ENCODE results near the gene LTBR. TPM values are rescaled to one million over a fixed set of nuclear protein-coding genes. Genes with fewer than 3 reads are reported as not detected.
A peak's percentile ranks its signal among the peaks of the same experiment; 100 is the strongest.

The LTBR gene
- total and polyA plus RNA-seq, 7 experiments from 2014 or later: 0.34 to 25.2 (median 2.2) TPM; not detected in 2

DNA sequence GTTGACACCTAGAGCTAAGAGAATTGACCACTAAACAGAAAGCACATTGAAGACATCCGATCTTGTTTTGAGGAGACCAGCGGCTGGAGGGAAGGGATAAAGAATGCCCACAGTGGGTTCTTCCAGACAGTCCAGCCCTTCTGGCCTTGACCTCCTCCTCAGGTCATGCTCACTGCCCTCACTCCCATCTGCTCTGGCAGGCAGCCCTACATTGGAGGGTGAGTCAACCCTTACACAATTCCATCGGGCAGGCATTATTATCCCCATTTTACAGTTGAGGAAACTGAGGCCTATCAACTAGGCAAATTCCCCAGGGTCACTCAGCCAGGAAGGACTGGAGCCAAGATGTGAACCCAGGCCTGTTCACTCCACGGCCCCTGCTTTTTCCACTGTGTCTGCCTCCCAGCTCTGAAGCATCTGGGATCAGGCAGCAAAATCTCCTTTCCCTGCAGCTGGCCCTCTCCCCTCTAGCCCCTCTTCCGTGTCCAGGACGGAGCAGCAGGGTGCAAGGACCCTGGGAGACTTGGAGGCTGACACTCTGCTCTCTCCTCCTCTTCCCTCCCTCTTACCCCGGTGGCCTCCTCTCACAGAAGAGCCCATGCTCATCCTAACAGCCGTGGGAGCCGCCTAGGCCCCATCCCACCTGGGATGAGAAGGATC, 13.9 kb upstream of the LTBR start:
- no peaks in the 10 kb centered on the region for H3K9me3 ChIP-seq (ENCODE audit: control insufficient read depth in 2 of 3, low read length in 3 of 3)
- Mint-ChIP-seq H3K4me1 (peaks cover 18 to 41% (median 31%) of the 10 kb centered on the region in 7 donors), H3K36me3 (no peaks in the 10 kb centered on the region), H3K9me3 (no peaks in the 10 kb centered on the region), H3K4me3 (no peak overlapping the region), H3K27ac (peak overlapping the region in 2 of 9 donors; percentile 3 to 24), H3K27me3 (no peaks in the 10 kb centered on the region)
- H3K36me3 ChIP-seq (ENCODE audit: control insufficient read depth in 2 of 3, insufficient read depth in 3 of 3, low read length in 3 of 3): no peaks in the 10 kb centered on the region
- intact Hi-C loops (cut with micrococcal nuclease): no loop called here
- no peaks in the 10 kb centered on the region for H3K27me3 ChIP-seq (ENCODE audit: control insufficient read depth in 2 of 2, insufficient read depth in 2 of 2, low read length in 2 of 2)
- ChIA-PET POLR2A (interaction anchor here (0.6 to 1.8 kb wide), 2 partner anchors 25 to 33 kb away, joined by 3 to 4 read pairs; no protein-coding TSS in a partner anchor), CTCF (interaction anchor here (0.7 to 4.3 kb wide), 3 partner anchors 35 to 293 kb away, joined by 5 to 19 read pairs (median 5); no protein-coding TSS in a partner anchor)
- ATAC-seq (no peak), DNase-seq (no peak)
- no peaks in the 10 kb centered on the region for H3K4me1 ChIP-seq (ENCODE audit: control insufficient read depth in 2 of 2, insufficient read depth in 2 of 2, low read length in 2 of 2)
- H3K4me3 ChIP-seq (ENCODE audit: low read length): no peak overlapping the region
- no peak overlapping the region for H3K27ac ChIP-seq (ENCODE audit: low read depth, low read length)

DNA sequence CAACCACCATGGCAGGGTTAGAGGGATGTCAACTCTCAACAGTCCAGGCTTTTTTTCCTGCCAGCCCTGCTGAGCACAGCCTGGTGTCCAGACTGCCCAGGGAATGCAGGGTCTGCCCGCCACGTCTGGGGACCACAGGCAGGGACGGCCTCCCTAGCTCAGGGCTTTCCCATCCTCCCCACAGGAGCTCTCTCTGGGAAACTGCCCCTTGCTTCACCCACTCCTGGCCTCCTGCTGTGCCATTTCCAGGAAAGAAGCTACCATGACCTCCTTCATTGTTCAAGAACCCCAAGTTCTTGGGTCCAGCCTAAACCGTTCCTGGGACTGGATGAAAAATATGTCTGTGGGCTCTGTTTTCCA, 13.4 kb upstream of the LTBR start:
- H3K4me3 Mint-ChIP-seq: no peak overlapping the region
- Histone ChIP-seq H3K4me1 (ENCODE audit: control insufficient read depth in 2 of 2, insufficient read depth in 2 of 2, low read length in 2 of 2) (peaks cover 0 to 2% of the 10 kb centered on the region in 2 donors), H3K27me3 (ENCODE audit: control insufficient read depth in 2 of 2, insufficient read depth in 2 of 2, low read length in 2 of 2) (no peaks in the 10 kb centered on the region), H3K4me3 (ENCODE audit: low read length) (no peak overlapping the region), H3K9me3 (ENCODE audit: control insufficient read depth in 2 of 3, low read length in 3 of 3) (no peaks in the 10 kb centered on the region), H3K36me3 (ENCODE audit: control insufficient read depth in 2 of 3, insufficient read depth in 3 of 3, low read length in 3 of 3) (no peaks in the 10 kb centered on the region), H3K27ac (ENCODE audit: low read depth, low read length) (no peak overlapping the region)
- H3K9me3 Mint-ChIP-seq: no peaks in the 10 kb centered on the region
- no peaks in the 10 kb centered on the region for H3K36me3 Mint-ChIP-seq
- ChIA-PET POLR2A (interaction anchor here (1.8 kb wide), 1 partner anchor 34 kb away, joined by 4 read pairs; no protein-coding TSS in a partner anchor), CTCF (interaction anchor here (4.3 kb wide), 1 partner anchor 35 kb away, joined by 19 read pairs; no protein-coding TSS in a partner anchor)
- DNase-seq: no peak
- intact Hi-C loops (cut with micrococcal nuclease): no loop called here
- no peak for ATAC-seq
- H3K27me3 Mint-ChIP-seq: no peaks in the 10 kb centered on the region
- peaks cover 18 to 41% (median 32%) of the 10 kb centered on the region in 7 donors for H3K4me1 Mint-ChIP-seq
- peak overlapping the region in 2 of 9 donors; percentile 24 to 55 for H3K27ac Mint-ChIP-seq

DNA sequence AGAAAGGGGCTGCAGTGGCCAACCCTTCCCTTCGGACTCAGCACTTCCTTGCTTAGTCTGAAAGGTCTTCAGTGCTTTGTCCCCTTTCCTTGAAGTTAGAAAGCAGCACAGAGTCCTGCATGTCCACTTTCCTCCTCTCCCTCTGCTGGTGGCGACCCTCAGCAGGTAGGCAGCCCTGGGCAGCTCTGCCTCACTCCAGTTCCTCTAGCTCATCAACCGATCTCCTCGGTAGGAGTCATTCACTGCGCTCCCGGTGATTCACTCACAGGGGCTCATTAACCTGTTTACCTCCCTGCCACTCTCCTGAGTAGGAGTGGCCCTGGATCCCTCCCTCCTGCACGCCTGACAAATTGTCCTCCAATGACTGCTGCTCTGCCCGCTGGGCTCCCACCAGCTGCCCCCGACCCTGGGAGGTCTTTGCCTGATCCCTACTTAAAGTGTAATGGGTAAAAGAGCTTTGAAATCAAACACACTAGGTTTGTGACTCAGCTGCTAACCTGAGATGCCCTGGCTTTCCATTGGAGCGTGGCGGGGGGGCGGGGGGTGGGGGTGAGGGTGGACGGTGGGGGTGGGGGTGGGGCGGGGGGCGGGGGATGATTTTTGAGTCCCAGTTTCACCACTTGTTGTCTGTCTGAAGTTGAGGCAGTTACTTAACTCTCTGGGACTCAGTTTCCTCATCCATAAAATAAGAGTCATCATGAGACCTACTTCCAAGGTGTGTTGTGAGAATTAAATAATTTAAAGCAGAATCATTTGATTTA, 12.8 kb upstream of the LTBR start:
- Mint-ChIP-seq H3K27me3 (no peaks in the 10 kb centered on the region), H3K36me3 (no peaks in the 10 kb centered on the region), H3K4me3 (no peak overlapping the region), H3K4me1 (peaks cover 25 to 44% (median 38%) of the 10 kb centered on the region in 7 donors), H3K27ac (peak overlapping the region in 1 of 9 donors; percentile 16), H3K9me3 (no peaks in the 10 kb centered on the region)
- Histone ChIP-seq H3K36me3 (ENCODE audit: control insufficient read depth in 2 of 3, insufficient read depth in 3 of 3, low read length in 3 of 3) (no peaks in the 10 kb centered on the region), H3K27me3 (ENCODE audit: control insufficient read depth in 2 of 2, insufficient read depth in 2 of 2, low read length in 2 of 2) (no peaks in the 10 kb centered on the region), H3K27ac (ENCODE audit: low read depth, low read length) (no peak overlapping the region), H3K4me3 (ENCODE audit: low read length) (no peak overlapping the region), H3K4me1 (ENCODE audit: control insufficient read depth in 2 of 2, insufficient read depth in 2 of 2, low read length in 2 of 2) (peaks cover 0 to 8% of the 10 kb centered on the region in 2 donors), H3K9me3 (ENCODE audit: control insufficient read depth in 2 of 3, low read length in 3 of 3) (no peaks in the 10 kb centered on the region)
- POLR2A ChIA-PET: interaction anchor here (1.0 to 1.8 kb wide), 2 partner anchors 29 to 35 kb away, joined by 3 to 4 read pairs; partner anchors contain the start of gene TNFRSF1A
- CTCF ChIA-PET: interaction anchor here (4.3 kb wide), 1 partner anchor 36 kb away, joined by 19 read pairs; no protein-coding TSS in a partner anchor
- ATAC-seq (no peak), DNase-seq (no peak)
- intact Hi-C loops (cut with micrococcal nuclease): no loop called here

DNA sequence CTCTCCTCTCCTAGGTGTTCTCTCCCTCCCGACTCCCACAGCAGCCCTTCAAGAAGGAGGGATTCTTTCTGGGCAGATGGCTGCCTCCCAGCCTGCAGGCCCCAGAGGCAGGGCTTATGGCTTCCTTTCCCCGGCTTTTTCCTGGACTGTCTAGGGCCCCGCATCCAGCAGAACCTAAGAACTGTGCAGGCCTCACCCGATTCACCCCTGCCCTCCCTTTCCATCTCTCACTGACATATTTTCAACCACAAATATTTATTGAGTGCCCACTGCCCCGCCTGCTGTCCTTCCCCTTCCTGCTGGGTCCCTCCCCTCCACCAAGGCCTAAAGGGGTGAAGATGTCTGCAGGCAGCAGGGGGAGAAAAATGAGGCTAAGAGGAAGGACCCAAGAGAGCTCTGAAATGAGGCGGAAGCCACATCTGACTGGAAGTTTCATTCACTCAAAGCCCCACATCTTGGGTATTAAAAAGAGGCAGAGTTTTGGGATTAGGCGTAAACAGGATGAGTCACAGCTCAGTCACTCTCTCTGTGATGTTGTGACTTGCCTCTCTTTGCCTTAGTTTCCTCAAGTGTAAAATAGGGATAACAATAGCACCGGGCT, 11.5 kb upstream of the LTBR start:
- Mint-ChIP-seq H3K4me3 (peak overlapping the region in 1 of 10 donors; percentile 41), H3K9me3 (peaks cover 0 to 2% (median 0%) of the 10 kb centered on the region in 11 donors), H3K27ac (peak overlapping the region in 4 of 9 donors; percentile 21 to 76 (median 56)), H3K4me1 (peaks cover 32 to 49% (median 45%) of the 10 kb centered on the region in 7 donors), H3K27me3 (no peaks in the 10 kb centered on the region), H3K36me3 (no peaks in the 10 kb centered on the region)
- Histone ChIP-seq H3K4me3 (ENCODE audit: low read length) (no peak overlapping the region), H3K27me3 (ENCODE audit: control insufficient read depth in 2 of 2, insufficient read depth in 2 of 2, low read length in 2 of 2) (no peaks in the 10 kb centered on the region), H3K27ac (ENCODE audit: low read depth, low read length) (no peak overlapping the region), H3K4me1 (ENCODE audit: control insufficient read depth in 2 of 2, insufficient read depth in 2 of 2, low read length in 2 of 2) (peaks cover 0 to 21% of the 10 kb centered on the region in 2 donors), H3K36me3 (ENCODE audit: control insufficient read depth in 2 of 3, insufficient read depth in 3 of 3, low read length in 3 of 3) (no peaks in the 10 kb centered on the region), H3K9me3 (ENCODE audit: control insufficient read depth in 2 of 3, low read length in 3 of 3) (no peaks in the 10 kb centered on the region)
- DNase-seq (no peak), ATAC-seq (peak; percentile 28)
- intact Hi-C loops (cut with micrococcal nuclease): no loop called here
- CTCF ChIA-PET: interaction anchor here (4.3 kb wide), 1 partner anchor 37 kb away, joined by 19 read pairs; no protein-coding TSS in a partner anchor
- POLR2A ChIA-PET: interaction anchor here (1.0 kb wide), 2 partner anchors 30 to 98 kb away, joined by 3 read pairs; partner anchors contain the start of gene TNFRSF1A

- Histone ChIP-seq H3K9me3 (ENCODE audit: control insufficient read depth in 2 of 3, low read length in 3 of 3) (no peaks in the 10 kb centered on the region), H3K36me3 (ENCODE audit: control insufficient read depth in 2 of 3, insufficient read depth in 3 of 3, low read length in 3 of 3) (no peaks in the 10 kb centered on the region), H3K27me3 (ENCODE audit: control insufficient read depth in 2 of 2, insufficient read depth in 2 of 2, low read length in 2 of 2) (no peaks in the 10 kb centered on the region), H3K4me3 (ENCODE audit: low read length) (no peak overlapping the region), H3K27ac (ENCODE audit: low read depth, low read length) (no peak overlapping the region), H3K4me1 (ENCODE audit: control insufficient read depth in 2 of 2, insufficient read depth in 2 of 2, low read length in 2 of 2) (peaks cover 0 to 24% of the 10 kb centered on the region in 2 donors)
- ATAC-seq (no peak), DNase-seq (no peak)
- Mint-ChIP-seq H3K4me3 (peak overlapping the region in 1 of 10 donors; percentile 17), H3K27ac (peak overlapping the region in 3 of 9 donors; percentile 21 to 76 (median 73)), H3K4me1 (peaks cover 31 to 48% (median 42%) of the 10 kb centered on the region in 7 donors), H3K36me3 (no peaks in the 10 kb centered on the region), H3K27me3 (no peaks in the 10 kb centered on the region), H3K9me3 (peaks cover 0 to 2% (median 0%) of the 10 kb centered on the region in 11 donors)
- intact Hi-C loops (cut with micrococcal nuclease): no loop called here
- POLR2A ChIA-PET: interaction anchor here (1.0 kb wide), 1 partner anchor 97 kb away, joined by 3 read pairs; no protein-coding TSS in a partner anchor
- CTCF ChIA-PET: interaction anchor here (4.3 kb wide), 1 partner anchor 38 kb away, joined by 19 read pairs; no protein-coding TSS in a partner anchor
Observed at GRCh38 chr12:6373022-6373787, 10.8 kb upstream of the LTBR start.
